Inferior parietal cortex (tissue), 1 donor: ENCODE results near the gene C1QTNF9B.

Experiments used
- DNase-seq: peaks from one replicate; pipeline ENCODE4 v3.0.0-alpha.2; 2016; ENCODE audit errors: extremely low spot score

Gene C1QTNF9B

GRCh38 chr13:23858546-23858945 is 38.8 kb downstream of the C1QTNF9B start:
- no peak for DNase-seq

GRCh38 chr13:23856008-23856750 is 41.1 kb downstream of the C1QTNF9B start:
- DNase-seq, result peak; percentile 24

- DNase-seq, result no peak
Observed at GRCh38 chr13:23855360-23855759, 41.9 kb downstream of the C1QTNF9B start.

GRCh38 chr13:23852351-23852750 is 45.0 kb downstream of the C1QTNF9B start:
- no peak for DNase-seq

GRCh38 chr13:23851106-23851505 is 46.2 kb downstream of the C1QTNF9B start:
- DNase-seq, result no peak

- DNase-seq, result no peak
Observed at GRCh38 chr13:23850134-23850533, 47.2 kb downstream of the C1QTNF9B start.

- no peak for DNase-seq
Observed at GRCh38 chr13:23849670-23850069, 47.6 kb downstream of the C1QTNF9B start.

- no peak for DNase-seq
Observed at GRCh38 chr13:23848646-23849141, 48.6 kb downstream of the C1QTNF9B start.

GRCh38 chr13:23848019-23848418 is 49.3 kb downstream of the C1QTNF9B start:
- DNase-seq, result no peak

- no peak for DNase-seq
Observed at GRCh38 chr13:23847497-23847896, 49.8 kb downstream of the C1QTNF9B start.

GRCh38 chr13:23845105-23845725 is 52.1 kb downstream of the C1QTNF9B start:
- no peak for DNase-seq

- no peak for DNase-seq
Observed at GRCh38 chr13:23844132-23844531, 53.2 kb downstream of the C1QTNF9B start.

- no peak for DNase-seq
Observed at GRCh38 chr13:23843436-23843835, 53.9 kb downstream of the C1QTNF9B start.

- no peak for DNase-seq
Observed at GRCh38 chr13:23842406-23842805, 54.9 kb downstream of the C1QTNF9B start.
